NCI-H2227 (cell line): ENCODE measurements around the gene PTPN1.

Experiments used
- DNase-seq: peaks from one replicate; lab custom pipeline; 2025; ENCODE audit not compliant: unreplicated experiment; lab: John Stamatoyannopoulos, UW

PTPN1 gene

GRCh38 chr20:50572938-50573777 lies 63.0 kb downstream of the PTPN1 start:
- DNase-seq: no peak

GRCh38 chr20:50574108-50574507 lies 63.9 kb downstream of the PTPN1 start:
- no peak for DNase-seq

- no peak for DNase-seq
These were observed 64.4 kb downstream of the PTPN1 start for GRCh38 chr20:50574586-50574985.

GRCh38 chr20:50575865-50576720 lies 65.9 kb downstream of the PTPN1 start:
- peak; percentile 43 for DNase-seq

GRCh38 chr20:50577175-50578018 lies 67.2 kb downstream of the PTPN1 start:
- no peak for DNase-seq

- no peak for DNase-seq
These were observed 68.0 kb downstream of the PTPN1 start for GRCh38 chr20:50578061-50578777.

- no peak for DNase-seq
These were observed 68.6 kb downstream of the PTPN1 start for GRCh38 chr20:50578778-50579165.

- DNase-seq: no peak
These were observed 69.3 kb downstream of the PTPN1 start for GRCh38 chr20:50579511-50579910.

- peak; percentile 66 for DNase-seq
These were observed 70.0 kb downstream of the PTPN1 start for GRCh38 chr20:50580016-50580747.

- DNase-seq: no peak
These were observed 70.8 kb downstream of the PTPN1 start for GRCh38 chr20:50580842-50581544.

GRCh38 chr20:50582092-50582491 lies 71.9 kb downstream of the PTPN1 start:
- no peak for DNase-seq

- DNase-seq: no peak
These were observed 72.5 kb downstream of the PTPN1 start for GRCh38 chr20:50582591-50583234.

GRCh38 chr20:50583442-50584150 lies 73.4 kb downstream of the PTPN1 start:
- DNase-seq: no peak

GRCh38 chr20:50584687-50585086 lies 74.5 kb downstream of the PTPN1 start:
- DNase-seq: no peak

- no peak for DNase-seq
These were observed 75.0 kb downstream of the PTPN1 start for GRCh38 chr20:50585214-50585613.

- no peak for DNase-seq
These were observed 75.5 kb downstream of the PTPN1 start for GRCh38 chr20:50585678-50586077.

- DNase-seq: no peak
These were observed 76.5 kb downstream of the PTPN1 start for GRCh38 chr20:50586531-50587232.
